ENCODE data around the gene FBXL13.
"Not testable (repeated sequence)": the region's sequence is repeated elsewhere in the genome, so short reads cannot be mapped to it uniquely, and the experiment has no call there.

Gene FBXL13

GRCh38 chr7:103068414-103069403, 5.9 kb downstream of the FBXL13 start:
- Histone ChIP-seq H3K27ac (ENCODE audit: low read depth in 2 of 2, low read length in 2 of 2) (no peak overlapping the region), H3K4me3 (ENCODE audit: low read length in 2 of 2) (no peak overlapping the region), H3K36me3 (ENCODE audit: control insufficient read depth in 2 of 2, insufficient read depth in 2 of 2, low read length in 2 of 2) (no peaks in the 10 kb centered on the region), H3K9me3 (ENCODE audit: control insufficient read depth in 2 of 2, low read length in 2 of 2) (no peaks in the 10 kb centered on the region), H3K9ac (ENCODE audit: low read depth in 1 of 2, low read length in 2 of 2) (no peak overlapping the region), H3K27me3 (ENCODE audit: control insufficient read depth in 2 of 2, insufficient read depth in 2 of 2, low read length in 2 of 2) (no peaks in the 10 kb centered on the region), H3K4me1 (ENCODE audit: control insufficient read depth in 2 of 2, insufficient read depth in 2 of 2, low read length in 2 of 2) (peaks cover 4% of the 10 kb centered on the region in 2 donors)

GRCh38 chr7:103065667-103066066, 8.9 kb downstream of the FBXL13 start:
- Histone ChIP-seq H3K36me3 (ENCODE audit: control insufficient read depth in 2 of 2, insufficient read depth in 2 of 2, low read length in 2 of 2) (no peaks in the 10 kb centered on the region), H3K4me3 (ENCODE audit: low read length in 2 of 2) (no peak overlapping the region), H3K27me3 (ENCODE audit: control insufficient read depth in 2 of 2, insufficient read depth in 2 of 2, low read length in 2 of 2) (no peaks in the 10 kb centered on the region), H3K4me1 (ENCODE audit: control insufficient read depth in 2 of 2, insufficient read depth in 2 of 2, low read length in 2 of 2) (no peaks in the 10 kb centered on the region), H3K9ac (ENCODE audit: low read depth in 1 of 2, low read length in 2 of 2) (no peak overlapping the region), H3K27ac (ENCODE audit: low read depth in 2 of 2, low read length in 2 of 2) (no peak overlapping the region), H3K9me3 (ENCODE audit: control insufficient read depth in 2 of 2, low read length in 2 of 2) (no peaks in the 10 kb centered on the region)

- Histone ChIP-seq H3K4me3 (ENCODE audit: low read length in 2 of 2) (no peak overlapping the region), H3K9me3 (ENCODE audit: control insufficient read depth in 2 of 2, low read length in 2 of 2) (no peaks in the 10 kb centered on the region), H3K4me1 (ENCODE audit: control insufficient read depth in 2 of 2, insufficient read depth in 2 of 2, low read length in 2 of 2) (no peaks in the 10 kb centered on the region), H3K27me3 (ENCODE audit: control insufficient read depth in 2 of 2, insufficient read depth in 2 of 2, low read length in 2 of 2) (no peaks in the 10 kb centered on the region), H3K36me3 (ENCODE audit: control insufficient read depth in 2 of 2, insufficient read depth in 2 of 2, low read length in 2 of 2) (no peaks in the 10 kb centered on the region), H3K27ac (ENCODE audit: low read depth in 2 of 2, low read length in 2 of 2) (no peak overlapping the region), H3K9ac (ENCODE audit: low read depth in 1 of 2, low read length in 2 of 2) (no peak overlapping the region)
These were observed 10.7 kb downstream of the FBXL13 start for GRCh38 chr7:103063895-103064294.

GRCh38 chr7:103059471-103059870, 15.1 kb downstream of the FBXL13 start:
- Histone ChIP-seq H3K27ac (ENCODE audit: low read depth in 2 of 2, low read length in 2 of 2) (no peak overlapping the region), H3K36me3 (ENCODE audit: control insufficient read depth in 2 of 2, insufficient read depth in 2 of 2, low read length in 2 of 2) (no peaks in the 10 kb centered on the region), H3K27me3 (ENCODE audit: control insufficient read depth in 2 of 2, insufficient read depth in 2 of 2, low read length in 2 of 2) (no peaks in the 10 kb centered on the region), H3K9ac (ENCODE audit: low read depth in 1 of 2, low read length in 2 of 2) (no peak overlapping the region), H3K4me1 (ENCODE audit: control insufficient read depth in 2 of 2, insufficient read depth in 2 of 2, low read length in 2 of 2) (no peaks in the 10 kb centered on the region), H3K4me3 (ENCODE audit: low read length in 2 of 2) (no peak overlapping the region), H3K9me3 (ENCODE audit: control insufficient read depth in 2 of 2, low read length in 2 of 2) (no peaks in the 10 kb centered on the region)

GRCh38 chr7:103058122-103058521, 16.5 kb downstream of the FBXL13 start:
- Histone ChIP-seq H3K9me3 (ENCODE audit: control insufficient read depth in 2 of 2, low read length in 2 of 2) (no peaks in the 10 kb centered on the region), H3K36me3 (ENCODE audit: control insufficient read depth in 2 of 2, insufficient read depth in 2 of 2, low read length in 2 of 2) (no peaks in the 10 kb centered on the region), H3K9ac (ENCODE audit: low read depth in 1 of 2, low read length in 2 of 2) (no peak overlapping the region), H3K4me3 (ENCODE audit: low read length in 2 of 2) (no peak overlapping the region), H3K4me1 (ENCODE audit: control insufficient read depth in 2 of 2, insufficient read depth in 2 of 2, low read length in 2 of 2) (no peaks in the 10 kb centered on the region), H3K27ac (ENCODE audit: low read depth in 2 of 2, low read length in 2 of 2) (no peak overlapping the region), H3K27me3 (ENCODE audit: control insufficient read depth in 2 of 2, insufficient read depth in 2 of 2, low read length in 2 of 2) (no peaks in the 10 kb centered on the region)

GRCh38 chr7:103056006-103056405, 18.6 kb downstream of the FBXL13 start:
- H3K9ac ChIP-seq (ENCODE audit: low read depth in 1 of 2, low read length in 2 of 2); H3K27me3 ChIP-seq (ENCODE audit: control insufficient read depth in 2 of 2, insufficient read depth in 2 of 2, low read length in 2 of 2); H3K36me3 ChIP-seq (ENCODE audit: control insufficient read depth in 2 of 2, insufficient read depth in 2 of 2, low read length in 2 of 2); H3K27ac ChIP-seq (ENCODE audit: low read depth in 2 of 2, low read length in 2 of 2); H3K9me3 ChIP-seq (ENCODE audit: control insufficient read depth in 2 of 2, low read length in 2 of 2); H3K4me3 ChIP-seq (ENCODE audit: low read length in 2 of 2); H3K4me1 ChIP-seq (ENCODE audit: control insufficient read depth in 2 of 2, insufficient read depth in 2 of 2, low read length in 2 of 2): not testable (repeated sequence)

GRCh38 chr7:103051519-103051918, 23.1 kb downstream of the FBXL13 start:
- H3K36me3 ChIP-seq (ENCODE audit: control insufficient read depth in 2 of 2, insufficient read depth in 2 of 2, low read length in 2 of 2): no peaks in the 10 kb centered on the region
- H3K9ac ChIP-seq (ENCODE audit: low read depth in 1 of 2, low read length in 2 of 2): no peak overlapping the region
- H3K27ac ChIP-seq (ENCODE audit: low read depth in 2 of 2, low read length in 2 of 2): no peak overlapping the region
- H3K27me3 ChIP-seq (ENCODE audit: control insufficient read depth in 2 of 2, insufficient read depth in 2 of 2, low read length in 2 of 2): no peaks in the 10 kb centered on the region
- no peaks in the 10 kb centered on the region for H3K9me3 ChIP-seq (ENCODE audit: control insufficient read depth in 2 of 2, low read length in 2 of 2)
- H3K4me3 ChIP-seq (ENCODE audit: low read length in 2 of 2): no peak overlapping the region
- H3K4me1 ChIP-seq (ENCODE audit: control insufficient read depth in 2 of 2, insufficient read depth in 2 of 2, low read length in 2 of 2): no peaks in the 10 kb centered on the region

GRCh38 chr7:103048833-103049232, 25.8 kb downstream of the FBXL13 start:
- Histone ChIP-seq H3K4me1 (ENCODE audit: control insufficient read depth in 2 of 2, insufficient read depth in 2 of 2, low read length in 2 of 2) (no peaks in the 10 kb centered on the region), H3K27me3 (ENCODE audit: control insufficient read depth in 2 of 2, insufficient read depth in 2 of 2, low read length in 2 of 2) (no peaks in the 10 kb centered on the region), H3K27ac (ENCODE audit: low read depth in 2 of 2, low read length in 2 of 2) (no peak overlapping the region), H3K9ac (ENCODE audit: low read depth in 1 of 2, low read length in 2 of 2) (no peak overlapping the region), H3K9me3 (ENCODE audit: control insufficient read depth in 2 of 2, low read length in 2 of 2) (no peaks in the 10 kb centered on the region), H3K36me3 (ENCODE audit: control insufficient read depth in 2 of 2, insufficient read depth in 2 of 2, low read length in 2 of 2) (no peaks in the 10 kb centered on the region), H3K4me3 (ENCODE audit: low read length in 2 of 2) (no peak overlapping the region)

GRCh38 chr7:103041815-103042214, 32.8 kb downstream of the FBXL13 start:
- not testable (repeated sequence) for H3K27ac ChIP-seq (ENCODE audit: low read depth in 2 of 2, low read length in 2 of 2); H3K9ac ChIP-seq (ENCODE audit: low read depth in 1 of 2, low read length in 2 of 2); H3K36me3 ChIP-seq (ENCODE audit: control insufficient read depth in 2 of 2, insufficient read depth in 2 of 2, low read length in 2 of 2); H3K9me3 ChIP-seq (ENCODE audit: control insufficient read depth in 2 of 2, low read length in 2 of 2); H3K4me3 ChIP-seq (ENCODE audit: low read length in 2 of 2); H3K4me1 ChIP-seq (ENCODE audit: control insufficient read depth in 2 of 2, insufficient read depth in 2 of 2, low read length in 2 of 2); H3K27me3 ChIP-seq (ENCODE audit: control insufficient read depth in 2 of 2, insufficient read depth in 2 of 2, low read length in 2 of 2)

- H3K27ac ChIP-seq (ENCODE audit: low read depth in 2 of 2, low read length in 2 of 2); H3K27me3 ChIP-seq (ENCODE audit: control insufficient read depth in 2 of 2, insufficient read depth in 2 of 2, low read length in 2 of 2); H3K4me3 ChIP-seq (ENCODE audit: low read length in 2 of 2); H3K9ac ChIP-seq (ENCODE audit: low read depth in 1 of 2, low read length in 2 of 2); H3K4me1 ChIP-seq (ENCODE audit: control insufficient read depth in 2 of 2, insufficient read depth in 2 of 2, low read length in 2 of 2); H3K36me3 ChIP-seq (ENCODE audit: control insufficient read depth in 2 of 2, insufficient read depth in 2 of 2, low read length in 2 of 2); H3K9me3 ChIP-seq (ENCODE audit: control insufficient read depth in 2 of 2, low read length in 2 of 2): not testable (repeated sequence)
These were observed 36.5 kb downstream of the FBXL13 start for GRCh38 chr7:103037823-103038739.

Measured in mucosa of rectum (tissue), 2 donors.